Stimulated activated naive CD8-positive, alpha-beta T cell treated with anti-CD3 and anti-CD28 coated beads, Interleukin-15, amount 100 ng/mL, for 72 hours (primary cell): ENCODE results near the gene PLXNA3.
"Not testable (repeated sequence)": the region's sequence is repeated elsewhere in the genome, so short reads cannot be mapped to it uniquely, and the experiment has no call there.

Source experiments
- ATAC-seq: fragments of 150-1000 bp; cut with Tn5 transposase; 2 replicates; pipeline ENCODE4 v1.10.0; 2021; ENCODE audit warnings: mild to moderate bottlenecking, moderate library complexity
- DNase-seq, 2 donors: peaks; one replicate each; pipeline ENCODE4 v3.0.0; 2021 to 2022
- H3K27ac Mint-ChIP-seq, 2 donors: one replicate each; pipeline ENCODE4 v1.8.0; 2022; ENCODE audit warnings: mild to moderate bottlenecking in 2 of 2, mixed read lengths in 2 of 2, moderate library complexity in 2 of 2
- H3K27me3 Mint-ChIP-seq: one replicate; pipeline ENCODE4 v1.8.0; 2022; ENCODE audit warnings: mixed read lengths
- H3K4me1 Mint-ChIP-seq: one replicate; pipeline ENCODE4 v1.8.0; 2022; ENCODE audit warnings: mild to moderate bottlenecking, mixed read lengths
- H3K4me3 Mint-ChIP-seq, 2 donors: one replicate each; pipeline ENCODE4 v1.8.0; 2022; ENCODE audit warnings: mild to moderate bottlenecking in 2 of 2, mixed read lengths in 2 of 2, moderate library complexity in 1 of 2
- H3K9me3 Mint-ChIP-seq, 2 donors: one replicate each; pipeline ENCODE4 v1.8.0; 2022; ENCODE audit warnings: mixed read lengths in 2 of 2

PLXNA3 gene

DNA sequence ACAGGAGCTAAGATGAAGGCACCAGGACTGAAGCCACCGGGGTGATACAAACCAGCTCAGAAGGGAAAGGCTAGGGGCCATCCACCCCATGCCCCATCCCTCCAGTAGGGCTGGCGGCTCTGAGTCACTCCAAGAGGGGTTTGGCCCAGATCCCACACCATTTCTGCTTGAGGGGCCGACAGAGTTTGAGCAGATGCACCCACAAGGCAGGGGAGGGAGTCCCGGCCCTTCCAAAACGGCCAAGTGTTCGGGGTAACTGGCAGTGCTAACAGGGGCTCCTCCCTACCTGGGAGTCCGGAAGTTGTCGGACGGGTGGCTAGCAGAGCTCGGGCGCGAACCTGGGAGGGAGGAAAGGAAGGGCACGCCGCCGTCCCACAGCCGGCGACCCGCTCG lies 31.9 kb downstream of the PLXNA3 start:
- Mint-ChIP-seq H3K4me1 (peaks cover 39% of the 10 kb centered on the region), H3K27me3 (no peaks in the 10 kb centered on the region)
- peak in 1 of 2 donors; percentile 60 for DNase-seq

GRCh38 chrX:154490414-154491083 lies 32.5 kb downstream of the PLXNA3 start, which contains the start of gene SLC10A3:
Gene SLC10A3, minus strand, starts transcription at chrX:154490629. Its CDS starts 1,689 bp downstream, at chrX:154488940.
- Mint-ChIP-seq H3K9me3 (no peaks in the 10 kb centered on the region), H3K4me3 (peak within 1 kb of the TSS; percentile 92 to 95), H3K27ac (peak within 1 kb of the TSS; percentile 92 to 94), H3K4me1 (peaks cover 35% of the 10 kb centered on the region), H3K27me3 (no peaks in the 10 kb centered on the region)
- DNase-seq = peak; percentile 84 to 92
- peak; percentile 91 for ATAC-seq

More for the DNA sequence above, 31.9 kb downstream of the PLXNA3 start:
- H3K4me3 Mint-ChIP-seq = peak overlapping the region; percentile 91 to 95
- ATAC-seq = peak; percentile 45
- H3K9me3 Mint-ChIP-seq = no peaks in the 10 kb centered on the region
- H3K27ac Mint-ChIP-seq = peak overlapping the region; percentile 48 to 92

DNA sequence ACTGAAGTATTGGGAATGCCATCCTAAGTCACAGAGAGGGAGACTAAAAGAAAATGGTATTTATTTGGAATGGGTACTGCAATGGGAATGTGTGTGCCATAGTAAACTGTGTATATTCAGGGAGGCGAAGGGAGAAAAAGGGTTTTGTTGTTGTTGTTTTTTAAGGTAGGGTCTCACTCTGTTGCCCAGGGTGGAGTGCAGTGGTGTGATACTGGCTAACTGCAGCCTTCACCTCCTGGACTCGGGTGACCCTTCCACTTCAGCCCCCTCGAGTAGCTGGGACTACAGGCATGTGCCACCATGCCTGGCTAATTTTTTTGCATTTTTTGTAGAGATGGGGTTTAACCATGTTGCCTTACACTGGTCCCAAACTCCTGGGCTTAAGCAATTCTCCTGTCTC lies 36.6 kb downstream of the PLXNA3 start:
- DNase-seq (no peak), ATAC-seq (no peak)
- Mint-ChIP-seq H3K9me3 (no peaks in the 10 kb centered on the region), H3K4me1 (peaks cover 7% of the 10 kb centered on the region), H3K4me3 (no peak overlapping the region), H3K27me3 (no peaks in the 10 kb centered on the region), H3K27ac (peak overlapping the region in 1 of 2 donors; percentile 33)

GRCh38 chrX:154495472-154495922 lies 37.4 kb downstream of the PLXNA3 start:
- no peak overlapping the region for H3K27ac Mint-ChIP-seq
- H3K4me3 Mint-ChIP-seq = no peak overlapping the region
- DNase-seq (no peak), ATAC-seq (no peak)
- H3K27me3 Mint-ChIP-seq = no peaks in the 10 kb centered on the region
- H3K9me3 Mint-ChIP-seq = no peaks in the 10 kb centered on the region
- H3K4me1 Mint-ChIP-seq = peaks cover 5% of the 10 kb centered on the region

DNA sequence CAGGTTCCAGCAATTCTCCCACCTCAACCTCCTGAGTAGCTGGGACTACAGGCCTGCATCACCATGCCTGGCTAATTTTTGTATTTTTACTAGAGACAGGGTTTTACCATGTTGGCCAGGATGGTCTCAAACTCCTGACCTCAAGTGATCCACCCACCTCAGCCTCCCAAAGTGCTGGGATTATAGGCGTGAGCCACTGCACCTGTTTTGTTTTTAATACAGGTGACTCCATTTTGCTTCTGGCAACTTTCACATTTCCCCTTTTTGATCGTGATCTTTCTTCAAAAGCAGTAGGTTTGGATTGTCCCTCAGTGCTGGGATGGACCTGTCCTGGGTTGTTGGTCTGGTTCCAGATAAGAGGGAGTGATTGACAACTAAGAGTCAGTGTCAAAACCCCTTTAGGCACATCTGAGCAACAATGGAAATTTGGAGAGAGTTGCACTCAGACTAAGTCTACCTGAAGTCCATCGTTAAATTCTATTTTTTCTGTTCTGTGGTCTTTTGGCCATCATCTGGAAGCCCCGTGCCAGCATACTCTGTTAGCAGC lies 38.6 kb downstream of the PLXNA3 start:
- not testable (repeated sequence) for H3K4me1 Mint-ChIP-seq, DNase-seq, H3K9me3 Mint-ChIP-seq, ATAC-seq, H3K4me3 Mint-ChIP-seq, H3K27me3 Mint-ChIP-seq, H3K27ac Mint-ChIP-seq

GRCh38 chrX:154501423-154501822 lies 43.3 kb downstream of the PLXNA3 start:
- not testable (repeated sequence) for ATAC-seq, H3K9me3 Mint-ChIP-seq, H3K4me3 Mint-ChIP-seq, H3K27ac Mint-ChIP-seq, H3K4me1 Mint-ChIP-seq, DNase-seq, H3K27me3 Mint-ChIP-seq

GRCh38 chrX:154502098-154502497 lies 44.0 kb downstream of the PLXNA3 start:
- no peaks in the 10 kb centered on the region for H3K4me1 Mint-ChIP-seq
- H3K27me3 Mint-ChIP-seq = no peaks in the 10 kb centered on the region
- DNase-seq (no peak), ATAC-seq (no peak)
- no peak overlapping the region for H3K4me3 Mint-ChIP-seq
- no peaks in the 10 kb centered on the region for H3K9me3 Mint-ChIP-seq
- H3K27ac Mint-ChIP-seq = no peak overlapping the region

- ATAC-seq (peak; percentile 35), DNase-seq (no peak)
- Mint-ChIP-seq H3K9me3 (no peaks in the 10 kb centered on the region), H3K27ac (no peak overlapping the region), H3K4me1 (no peaks in the 10 kb centered on the region), H3K4me3 (no peak overlapping the region), H3K27me3 (no peaks in the 10 kb centered on the region)
Measured at GRCh38 chrX:154502989-154503388, 44.9 kb downstream of the PLXNA3 start.

DNA sequence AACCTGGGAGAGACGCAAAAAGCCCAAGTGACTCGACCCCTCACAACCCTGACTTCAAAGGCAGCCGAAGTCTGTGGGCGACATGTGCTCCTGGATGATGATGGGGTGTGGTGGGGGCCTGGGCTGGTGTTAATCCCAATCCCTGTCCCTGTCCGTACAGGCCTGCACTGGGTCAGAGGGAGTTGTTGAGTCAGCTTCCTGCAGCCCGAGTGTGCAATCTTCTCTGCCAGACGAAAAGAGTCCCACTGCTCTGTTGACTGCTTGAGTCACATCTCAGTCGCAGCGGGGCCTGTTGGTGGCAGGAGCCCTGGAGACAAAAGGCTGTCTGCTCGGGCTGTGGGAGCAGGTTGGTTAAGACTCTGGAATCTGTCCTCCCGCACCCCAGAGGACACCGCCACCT lies 47.7 kb downstream of the PLXNA3 start:
- no peak overlapping the region for H3K4me3 Mint-ChIP-seq
- ATAC-seq = no peak
- H3K27ac Mint-ChIP-seq = no peak overlapping the region

DNA sequence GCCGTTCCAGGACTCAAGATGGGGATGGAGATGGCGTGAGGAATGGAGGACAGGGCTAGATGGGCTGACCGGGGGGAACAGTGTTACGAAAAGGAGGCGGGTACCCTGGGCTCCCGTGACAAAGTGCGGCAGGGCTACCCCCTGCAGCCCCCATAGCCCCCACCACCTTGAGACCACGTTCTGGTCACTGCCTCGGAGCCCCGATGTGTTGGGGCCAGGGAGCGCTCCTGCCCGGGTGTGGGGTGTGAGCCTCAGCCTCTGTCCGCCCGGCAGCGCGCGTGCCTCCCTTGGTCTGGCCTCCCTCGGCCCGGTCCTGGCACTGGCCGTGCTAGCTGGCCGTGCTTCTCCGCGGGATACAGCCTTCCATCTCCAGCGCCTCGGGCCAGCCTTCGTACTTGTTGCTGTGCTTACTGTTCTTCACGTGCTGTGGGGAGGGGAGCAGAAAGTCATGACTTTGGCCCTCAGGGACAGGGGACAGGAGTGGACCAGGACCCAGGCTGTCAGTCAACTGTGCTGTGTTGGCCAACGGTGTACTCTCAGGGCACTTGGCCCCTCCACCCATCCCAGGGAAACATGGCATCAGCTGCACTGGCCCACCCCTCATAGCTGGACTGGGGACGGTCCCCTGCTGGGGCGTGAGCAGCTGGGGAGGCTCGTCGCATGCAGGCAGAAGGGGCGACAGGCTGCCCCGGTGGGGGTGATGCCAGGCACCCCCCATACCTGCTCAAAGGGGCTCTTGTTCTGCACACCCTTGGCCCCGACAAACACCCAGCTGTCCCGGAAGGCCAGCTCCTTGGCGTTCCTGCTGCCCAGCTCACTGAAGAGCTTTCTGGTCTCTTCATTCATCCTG lies 48.6 kb downstream of the PLXNA3 start:
- DNase-seq (no peak), ATAC-seq (no peak)
- Mint-ChIP-seq H3K27me3 (no peaks in the 10 kb centered on the region), H3K4me3 (no peak overlapping the region), H3K4me1 (peaks cover 26% of the 10 kb centered on the region), H3K27ac (no peak overlapping the region), H3K9me3 (no peaks in the 10 kb centered on the region)

More for the DNA sequence above, 47.7 kb downstream of the PLXNA3 start:
- H3K4me1 Mint-ChIP-seq = peaks cover 16% of the 10 kb centered on the region
- no peak for DNase-seq
- H3K9me3 Mint-ChIP-seq = no peaks in the 10 kb centered on the region
- no peaks in the 10 kb centered on the region for H3K27me3 Mint-ChIP-seq

- Mint-ChIP-seq H3K9me3 (no peaks in the 10 kb centered on the region), H3K27ac (peak overlapping the region in 1 of 2 donors; percentile 48), H3K4me3 (no peak overlapping the region), H3K4me1 (peaks cover 36% of the 10 kb centered on the region), H3K27me3 (no peaks in the 10 kb centered on the region)
- DNase-seq (no peak), ATAC-seq (no peak)
Measured at GRCh38 chrX:154507673-154508383, 49.7 kb downstream of the PLXNA3 start.

DNA sequence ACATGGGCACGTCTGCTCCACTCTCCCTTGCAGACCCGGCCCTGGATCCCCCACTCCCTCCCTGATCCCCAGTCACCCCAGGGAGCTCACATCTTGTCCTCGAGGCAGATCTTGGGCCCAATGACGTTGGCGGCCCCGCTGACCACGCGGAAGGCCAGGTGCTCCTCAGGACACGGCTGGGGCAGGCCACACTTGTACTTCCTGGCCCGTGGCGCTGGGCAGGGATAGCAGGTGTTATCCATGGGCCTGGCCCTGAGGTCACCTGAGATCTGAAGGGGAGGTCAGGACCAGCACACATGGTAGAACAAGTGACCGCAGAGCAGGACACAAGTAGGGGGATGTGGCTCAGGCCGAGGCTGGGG lies 50.3 kb downstream of the PLXNA3 start:
- H3K4me1 Mint-ChIP-seq = peaks cover 37% of the 10 kb centered on the region
- no peak overlapping the region for H3K27ac Mint-ChIP-seq
- H3K27me3 Mint-ChIP-seq = no peaks in the 10 kb centered on the region
- no peak overlapping the region for H3K4me3 Mint-ChIP-seq
- DNase-seq = no peak
- no peak for ATAC-seq
- no peaks in the 10 kb centered on the region for H3K9me3 Mint-ChIP-seq

DNA sequence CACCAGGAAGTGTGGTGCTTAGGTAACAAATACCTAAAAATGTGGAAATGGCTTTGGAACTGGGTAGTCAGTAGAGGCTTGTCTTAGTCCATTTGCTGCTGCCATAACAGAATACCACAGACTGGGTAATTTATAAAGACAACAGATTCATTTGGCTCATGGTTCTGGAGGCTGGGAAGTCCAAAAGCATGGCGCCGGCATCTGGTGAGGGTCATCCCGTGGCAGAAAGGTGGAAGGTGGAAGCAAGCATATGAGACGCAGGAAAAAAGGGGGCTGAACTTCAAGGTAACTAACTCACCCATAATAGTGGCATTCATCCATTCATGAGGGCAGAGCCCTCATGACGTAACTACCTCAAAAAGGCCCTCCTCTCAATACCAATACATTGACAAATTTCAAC lies 51.4 kb downstream of the PLXNA3 start:
- Mint-ChIP-seq H3K4me1 (peaks cover 47% of the 10 kb centered on the region), H3K27me3 (no peaks in the 10 kb centered on the region), H3K9me3 (no peaks in the 10 kb centered on the region), H3K4me3 (no peak overlapping the region), H3K27ac (no peak overlapping the region)
- no peak for ATAC-seq
- no peak for DNase-seq

DNA sequence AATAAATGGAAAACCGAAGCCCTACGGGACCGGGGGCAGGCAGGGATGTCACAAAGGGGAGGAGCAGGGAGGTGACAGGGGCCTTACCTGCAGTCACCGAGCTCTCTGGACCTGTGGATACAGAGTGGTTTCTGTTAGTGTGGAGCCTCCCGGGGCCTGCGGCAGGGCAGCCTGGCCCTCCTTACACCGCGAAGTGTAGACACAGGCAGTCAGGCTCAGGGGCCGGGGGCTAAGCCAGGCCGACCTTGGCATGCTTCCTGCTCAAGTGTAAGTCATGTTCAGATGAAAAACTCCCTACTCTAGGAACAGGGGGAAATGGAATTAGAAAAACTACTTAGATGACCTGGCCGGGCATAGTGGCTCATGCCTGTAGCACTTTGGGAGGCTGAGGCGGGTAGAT lies 53.7 kb downstream of the PLXNA3 start:
- ATAC-seq = no peak

GRCh38 chrX:154512879-154513553 lies 54.9 kb downstream of the PLXNA3 start:
- H3K27ac Mint-ChIP-seq = peak overlapping the region in 1 of 2 donors; percentile 12
- no peak for DNase-seq
- H3K4me3 Mint-ChIP-seq = no peak overlapping the region
- H3K4me1 Mint-ChIP-seq = peaks cover 70% of the 10 kb centered on the region
- H3K9me3 Mint-ChIP-seq = no peaks in the 10 kb centered on the region
- H3K27me3 Mint-ChIP-seq = no peaks in the 10 kb centered on the region
- no peak for ATAC-seq

More for the DNA sequence above, 53.7 kb downstream of the PLXNA3 start:
- no peak for DNase-seq
- Mint-ChIP-seq H3K27me3 (no peaks in the 10 kb centered on the region), H3K4me1 (peaks cover 61% of the 10 kb centered on the region), H3K27ac (peak overlapping the region; percentile 72 to 88), H3K4me3 (peak overlapping the region; percentile 50 to 65), H3K9me3 (no peaks in the 10 kb centered on the region)
